Panc1 (cell line): ENCODE results near the gene UBE2G1.

ENCODE experiments used
- POLR2AphosphoS5 ChIP-seq: IDR thresholded peaks from 2 replicates; pipeline ENCODE4 v1.6.1; 2012; ENCODE audit warnings: mild to moderate bottlenecking, low read depth, low read length, moderate library complexity
- SIN3A ChIP-seq: IDR thresholded peaks from 2 replicates; pipeline ENCODE4 v1.6.1; 2012; ENCODE audit warnings: low read depth, mild to moderate bottlenecking, low read length, moderate library complexity, borderline replicate concordance; ENCODE audit not compliant: insufficient read depth
- TCF7L2 ChIP-seq: IDR thresholded peaks from 2 replicates; pipeline ENCODE4 v1.6.1; 2011; ENCODE audit warnings: mild to moderate bottlenecking, low read depth, low read length, inconsistent platforms
- TF ChIP-seq, protein P1 (sequence below), 2 experiments: IDR thresholded peaks; 2 replicates each; pipeline ENCODE4 v1.6.1; 2011 to 2012; ENCODE audit warnings: low read depth in 2 of 2, control low read depth in 1 of 2, low read length in 1 of 2, mild to moderate bottlenecking in 1 of 2, moderate library complexity in 1 of 2; ENCODE audit not compliant: insufficient read depth in 1 of 2
- TF ChIP-seq, protein P2 (sequence below): fragments of 450-650 bp; IDR thresholded peaks from 2 replicates; pipeline ENCODE4 v1.5.1; 2017; ENCODE audit warnings: mild to moderate bottlenecking

DNA sequence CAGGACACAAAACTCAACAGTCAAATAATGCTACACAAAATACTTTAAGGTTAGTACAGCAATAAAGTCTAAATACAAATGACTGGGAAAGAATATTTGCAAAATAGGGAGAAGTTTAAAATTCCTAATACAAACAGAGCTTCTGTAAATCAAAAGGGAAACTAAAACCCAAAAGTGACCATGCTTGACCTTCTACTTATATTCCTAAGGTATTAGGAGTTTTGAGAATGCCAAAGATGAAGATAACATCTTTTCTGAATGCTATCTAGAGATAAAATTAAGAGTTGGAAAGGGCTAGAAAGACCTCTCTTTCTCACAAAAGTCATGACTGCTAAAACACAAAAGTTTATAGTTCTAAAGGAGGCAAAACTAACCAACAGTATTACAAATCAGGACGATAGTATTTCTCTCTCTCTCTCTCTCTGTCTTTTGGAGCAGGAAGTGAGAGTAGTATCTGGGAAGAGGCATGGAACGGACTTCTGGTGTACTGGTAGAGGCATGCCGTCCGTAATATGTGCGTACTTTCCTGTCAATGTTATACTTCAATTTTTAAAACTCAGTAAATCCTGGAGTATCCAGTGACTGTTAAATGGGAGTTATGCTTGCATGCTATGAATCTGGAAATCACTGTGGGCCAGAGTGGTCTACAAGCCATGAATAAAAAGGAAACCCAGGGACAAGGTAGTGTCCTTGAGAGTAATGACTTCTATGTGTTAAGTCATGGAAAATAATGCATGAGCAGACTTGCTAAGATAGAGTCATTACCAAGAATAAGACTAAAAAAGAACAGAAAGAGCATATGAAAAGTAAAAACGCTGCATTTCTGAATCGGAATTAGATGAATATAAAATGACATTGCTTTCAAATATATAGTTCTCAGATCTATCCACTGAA is 53.0 kb downstream of the UBE2G1 start:
- TF ChIP-seq, protein P1, sequence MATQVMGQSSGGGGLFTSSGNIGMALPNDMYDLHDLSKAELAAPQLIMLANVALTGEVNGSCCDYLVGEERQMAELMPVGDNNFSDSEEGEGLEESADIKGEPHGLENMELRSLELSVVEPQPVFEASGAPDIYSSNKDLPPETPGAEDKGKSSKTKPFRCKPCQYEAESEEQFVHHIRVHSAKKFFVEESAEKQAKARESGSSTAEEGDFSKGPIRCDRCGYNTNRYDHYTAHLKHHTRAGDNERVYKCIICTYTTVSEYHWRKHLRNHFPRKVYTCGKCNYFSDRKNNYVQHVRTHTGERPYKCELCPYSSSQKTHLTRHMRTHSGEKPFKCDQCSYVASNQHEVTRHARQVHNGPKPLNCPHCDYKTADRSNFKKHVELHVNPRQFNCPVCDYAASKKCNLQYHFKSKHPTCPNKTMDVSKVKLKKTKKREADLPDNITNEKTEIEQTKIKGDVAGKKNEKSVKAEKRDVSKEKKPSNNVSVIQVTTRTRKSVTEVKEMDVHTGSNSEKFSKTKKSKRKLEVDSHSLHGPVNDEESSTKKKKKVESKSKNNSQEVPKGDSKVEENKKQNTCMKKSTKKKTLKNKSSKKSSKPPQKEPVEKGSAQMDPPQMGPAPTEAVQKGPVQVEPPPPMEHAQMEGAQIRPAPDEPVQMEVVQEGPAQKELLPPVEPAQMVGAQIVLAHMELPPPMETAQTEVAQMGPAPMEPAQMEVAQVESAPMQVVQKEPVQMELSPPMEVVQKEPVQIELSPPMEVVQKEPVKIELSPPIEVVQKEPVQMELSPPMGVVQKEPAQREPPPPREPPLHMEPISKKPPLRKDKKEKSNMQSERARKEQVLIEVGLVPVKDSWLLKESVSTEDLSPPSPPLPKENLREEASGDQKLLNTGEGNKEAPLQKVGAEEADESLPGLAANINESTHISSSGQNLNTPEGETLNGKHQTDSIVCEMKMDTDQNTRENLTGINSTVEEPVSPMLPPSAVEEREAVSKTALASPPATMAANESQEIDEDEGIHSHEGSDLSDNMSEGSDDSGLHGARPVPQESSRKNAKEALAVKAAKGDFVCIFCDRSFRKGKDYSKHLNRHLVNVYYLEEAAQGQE (IDR thresholded peaks at IDR 0.05; ENCODE audit: insufficient read depth in 1 of 2, low read depth in 2 of 2, low read length in 1 of 2) = no peak
- TF ChIP-seq, protein P2, sequence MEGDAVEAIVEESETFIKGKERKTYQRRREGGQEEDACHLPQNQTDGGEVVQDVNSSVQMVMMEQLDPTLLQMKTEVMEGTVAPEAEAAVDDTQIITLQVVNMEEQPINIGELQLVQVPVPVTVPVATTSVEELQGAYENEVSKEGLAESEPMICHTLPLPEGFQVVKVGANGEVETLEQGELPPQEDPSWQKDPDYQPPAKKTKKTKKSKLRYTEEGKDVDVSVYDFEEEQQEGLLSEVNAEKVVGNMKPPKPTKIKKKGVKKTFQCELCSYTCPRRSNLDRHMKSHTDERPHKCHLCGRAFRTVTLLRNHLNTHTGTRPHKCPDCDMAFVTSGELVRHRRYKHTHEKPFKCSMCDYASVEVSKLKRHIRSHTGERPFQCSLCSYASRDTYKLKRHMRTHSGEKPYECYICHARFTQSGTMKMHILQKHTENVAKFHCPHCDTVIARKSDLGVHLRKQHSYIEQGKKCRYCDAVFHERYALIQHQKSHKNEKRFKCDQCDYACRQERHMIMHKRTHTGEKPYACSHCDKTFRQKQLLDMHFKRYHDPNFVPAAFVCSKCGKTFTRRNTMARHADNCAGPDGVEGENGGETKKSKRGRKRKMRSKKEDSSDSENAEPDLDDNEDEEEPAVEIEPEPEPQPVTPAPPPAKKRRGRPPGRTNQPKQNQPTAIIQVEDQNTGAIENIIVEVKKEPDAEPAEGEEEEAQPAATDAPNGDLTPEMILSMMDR = no peak
- TF ChIP-seq POLR2AphosphoS5 (no peak), SIN3A (no peak), TCF7L2 (no peak)
